ENCODE results near the gene HSPA1A.

Gene HSPA1A

DNA sequence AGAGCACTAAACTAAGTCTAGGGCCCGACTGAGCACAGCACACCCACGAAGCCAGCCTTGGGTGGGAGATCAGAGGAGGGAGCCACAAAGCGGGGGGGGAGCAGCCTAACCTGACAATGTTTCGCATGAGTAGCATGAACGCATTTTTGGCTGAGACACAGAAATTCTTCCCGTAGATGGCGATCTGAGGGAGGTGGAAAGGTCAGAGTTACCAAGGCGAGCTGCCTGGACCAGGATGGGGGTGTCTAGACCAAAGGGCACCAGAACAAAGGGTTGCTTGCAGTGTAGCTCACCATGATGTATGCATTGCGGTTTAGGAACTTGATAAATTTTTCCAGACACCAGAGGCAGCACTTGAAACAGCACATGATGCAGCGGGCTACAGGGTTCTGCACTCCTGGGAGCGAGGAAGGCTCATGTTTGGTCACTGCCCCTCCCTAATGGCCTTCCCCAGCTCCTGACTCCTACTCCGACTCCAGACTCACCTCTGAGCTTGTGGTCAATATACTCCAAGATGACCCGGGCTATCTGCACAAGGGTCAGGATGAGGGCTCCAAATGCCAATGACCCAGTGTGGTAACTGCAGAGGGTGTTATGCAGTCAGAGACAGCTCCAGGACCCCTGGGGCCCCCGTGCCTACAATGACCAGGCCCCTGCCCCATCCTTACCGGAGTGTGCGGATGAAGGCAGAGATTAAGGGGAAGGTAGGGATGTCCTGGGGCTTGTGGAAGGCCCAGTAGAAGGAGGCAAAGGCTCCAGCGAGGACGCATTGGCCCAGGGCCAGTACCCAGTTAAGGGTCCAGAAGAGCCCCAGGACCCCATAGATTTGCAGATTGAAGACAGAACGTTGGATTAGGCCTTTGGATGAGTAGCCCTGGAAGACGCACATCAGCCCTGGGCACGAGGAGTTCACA is 50.1 kb downstream of the HSPA1A start:
- FAIRE-seq, result no peak

Data from G401.6 (cell line).